ENCODE data around the gene RNF157. TPM values are rescaled to one million over a fixed set of nuclear protein-coding genes. Genes with fewer than 3 reads are reported as not detected.

RNF157 gene
- total and polyA plus RNA-seq, 2 of the 13 experiments (the other 11 are each of a cell fraction or from before 2014, with no cell fraction given): 0.44 to 1.5 TPM

- TF ChIP-seq LCORL (IDR thresholded peaks at IDR 0.05): no peak
- peak; percentile 70 for TF ChIP-seq LCORL (CRISPR knock-in tag; IDR thresholded peaks at IDR 0.05)
- 0 out of 2 replicates have a peak, but pooled peaks have one; percentile 40 for TF ChIP-seq ZNF121 (CRISPR knock-in tag; IDR thresholded peaks at IDR 0.05)
- TF ChIP-seq LRRFIP1 (CRISPR knock-in tag; conservative IDR thresholded peaks at IDR 0.05): no peak
- no peak for TF ChIP-seq NFYC (CRISPR knock-in tag; IDR thresholded peaks at IDR 0.05)
- TF ChIP-seq ZSCAN25 (CRISPR knock-in tag; IDR thresholded peaks at IDR 0.05): peak; percentile 73
- no peak for TF ChIP-seq TP53 (CRISPR knock-in tag; conservative IDR thresholded peaks at IDR 0.05)
- peak; percentile 80 for TF ChIP-seq MXD3 (CRISPR knock-in tag; IDR thresholded peaks at IDR 0.05)
- peak; percentile 64; the same call in 1 of the 2 replicates for TF ChIP-seq MAX (IDR thresholded peaks at IDR 0.05)
- TF ChIP-seq ZNF724P (CRISPR knock-in tag; IDR thresholded peaks at IDR 0.05; ENCODE audit: borderline replicate concordance): no peak
- TF ChIP-seq ARNTL (CRISPR knock-in tag; IDR thresholded peaks at IDR 0.05): peak; percentile 23; the same call in 1 of the 2 replicates
- 0 out of 2 replicates have a peak, but pooled peaks have one; percentile 69 for TF ChIP-seq ZNF329 (CRISPR knock-in tag; IDR thresholded peaks at IDR 0.05; ENCODE audit: low read depth)
- no peak for TF ChIP-seq SNAPC5 (CRISPR knock-in tag; IDR thresholded peaks at IDR 0.05; ENCODE audit: borderline replicate concordance)
- TF ChIP-seq CCDC6 (CRISPR knock-in tag; IDR thresholded peaks at IDR 0.05): no peak; the same call in none of the 2 replicates
- peak; percentile 45; the same call in 1 of the 2 replicates for TF ChIP-seq TFDP2 (CRISPR knock-in tag; IDR thresholded peaks at IDR 0.05)
- peak; percentile 47; the same call in 1 of the 2 replicates for TF ChIP-seq ZNF253 (CRISPR knock-in tag; IDR thresholded peaks at IDR 0.05; ENCODE audit: borderline replicate concordance)
- TF ChIP-seq XBP1 (CRISPR knock-in tag; IDR thresholded peaks at IDR 0.05): no peak
- TF ChIP-seq DNMT3B (CRISPR knock-in tag; conservative IDR thresholded peaks at IDR 0.05): 0 out of 2 replicates have a peak, but pooled peaks have one; percentile 10
- 0 out of 2 replicates have a peak, but pooled peaks have one; percentile 31 for TF ChIP-seq ZNF746 (CRISPR knock-in tag; IDR thresholded peaks at IDR 0.05)
- TF ChIP-seq ISX (CRISPR knock-in tag; conservative IDR thresholded peaks at IDR 0.05): no peak
- peak; percentile 72 for TF ChIP-seq ZNF441 (CRISPR knock-in tag; IDR thresholded peaks at IDR 0.05; ENCODE audit: borderline replicate concordance)
- peak; percentile 85; the same call in 1 of the 2 replicates for TF ChIP-seq CREBL2 (CRISPR knock-in tag; IDR thresholded peaks at IDR 0.05; ENCODE audit: borderline replicate concordance)
- peak; percentile 61 for TF ChIP-seq MAZ (IDR thresholded peaks at IDR 0.05; ENCODE audit: borderline replicate concordance, low read depth, low read length)
- peak; percentile 68 for TF ChIP-seq MAZ (CRISPR knock-in tag; IDR thresholded peaks at IDR 0.05; ENCODE audit: low read depth)
- 0 out of 2 replicates have a peak, but pooled peaks have one; percentile 61 for TF ChIP-seq RELA (CRISPR knock-in tag; IDR thresholded peaks at IDR 0.05)
- peak; percentile 79 for TF ChIP-seq ZNF501 (CRISPR knock-in tag; IDR thresholded peaks at IDR 0.05)
Observed at GRCh38 chr17:76103274-76104139, 136.8 kb downstream of the RNF157 start, which contains the start of gene EXOC7 (continued).
